ENCODE data around the gene MYOZ3.

- no peak for TF ChIP-seq SIN3A (conservative IDR thresholded peaks at IDR 0.05 in 1 of 2, IDR thresholded peaks at IDR 0.05 in 1 of 2; ENCODE audit: low read depth in 1 of 2, low read length in 2 of 2)
- TF ChIP-seq SP2 (IDR thresholded peaks at IDR 0.05; ENCODE audit: low read length), result no peak
- no peak for TF ChIP-seq JUN (IDR thresholded peaks at IDR 0.05; ENCODE audit: low read depth, low read length)
These were observed 32.0 kb upstream of the MYOZ3 start for GRCh38 chr5:150628936-150629485.
